ENCODE results near the gene VWA8.
"Not testable (repeated sequence)": the region's sequence is repeated elsewhere in the genome, so short reads cannot be mapped to it uniquely, and the experiment has no call there.

Gene VWA8

DNA sequence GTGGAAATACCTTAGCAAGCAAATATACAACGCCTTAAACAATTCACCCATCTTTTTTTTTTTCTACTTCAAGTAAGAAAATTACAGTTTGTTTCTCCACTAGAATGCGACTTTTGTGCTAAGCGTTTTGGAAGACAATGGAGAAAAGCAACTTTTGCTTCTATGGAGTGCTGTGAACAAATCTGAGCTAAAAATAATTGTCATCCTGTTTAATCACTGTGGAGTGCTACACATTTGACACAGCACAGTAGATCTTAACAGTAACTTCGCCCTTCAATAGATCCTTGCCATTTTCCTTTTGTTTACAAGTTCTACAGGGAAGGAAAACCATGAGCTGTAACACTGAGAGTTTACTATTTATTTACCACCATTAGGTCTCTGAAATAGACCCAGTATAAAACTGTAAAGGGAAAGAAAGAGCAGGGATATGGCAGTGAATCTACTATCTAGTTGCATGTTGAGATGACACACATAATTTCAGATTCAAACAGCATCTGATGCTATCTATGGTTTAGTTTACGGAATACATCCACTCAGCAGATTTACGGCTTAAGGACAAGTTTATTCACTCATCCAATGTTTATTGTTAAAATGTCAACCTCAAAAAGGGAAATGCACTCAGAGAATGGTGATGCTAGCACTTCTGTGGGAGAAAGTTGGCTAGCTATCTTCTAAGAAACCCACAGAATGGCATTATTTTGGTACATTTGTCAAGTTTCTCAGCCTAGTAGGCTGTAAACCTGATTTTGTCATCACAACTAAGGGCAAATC is 175.3 kb downstream of the VWA8 start:
- no peak for DNase-seq

- no peak for DNase-seq
These were observed 178.8 kb downstream of the VWA8 start for GRCh38 chr13:41782086-41782485.

- DNase-seq = no peak
These were observed 179.9 kb downstream of the VWA8 start for GRCh38 chr13:41780715-41781706.

- DNase-seq = no peak
These were observed 185.7 kb downstream of the VWA8 start for GRCh38 chr13:41775251-41775650.

- DNase-seq = no peak
These were observed 186.2 kb downstream of the VWA8 start for GRCh38 chr13:41774605-41775218.

- no peak for DNase-seq
These were observed 193.1 kb downstream of the VWA8 start for GRCh38 chr13:41767801-41768200.

DNA sequence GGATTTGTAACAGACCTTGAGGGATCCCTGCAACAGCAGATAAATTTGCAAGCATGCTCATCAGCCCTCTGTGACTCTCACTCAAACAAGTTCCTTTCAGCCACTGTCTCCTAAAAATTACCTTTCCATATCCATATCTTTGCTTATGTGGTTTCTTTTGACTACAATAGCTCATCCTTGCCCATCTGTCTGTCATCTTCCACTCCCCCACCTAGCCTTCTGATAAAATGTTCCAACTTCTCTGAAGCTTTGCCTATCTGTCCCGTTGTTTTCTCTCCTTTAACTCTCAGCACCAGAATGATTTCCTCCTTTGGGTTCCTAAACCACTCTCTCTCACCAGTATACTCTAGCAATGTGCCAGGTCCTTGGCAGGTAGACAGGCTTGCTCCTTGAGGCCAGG is 194.5 kb downstream of the VWA8 start:
- DNase-seq = no peak

DNA sequence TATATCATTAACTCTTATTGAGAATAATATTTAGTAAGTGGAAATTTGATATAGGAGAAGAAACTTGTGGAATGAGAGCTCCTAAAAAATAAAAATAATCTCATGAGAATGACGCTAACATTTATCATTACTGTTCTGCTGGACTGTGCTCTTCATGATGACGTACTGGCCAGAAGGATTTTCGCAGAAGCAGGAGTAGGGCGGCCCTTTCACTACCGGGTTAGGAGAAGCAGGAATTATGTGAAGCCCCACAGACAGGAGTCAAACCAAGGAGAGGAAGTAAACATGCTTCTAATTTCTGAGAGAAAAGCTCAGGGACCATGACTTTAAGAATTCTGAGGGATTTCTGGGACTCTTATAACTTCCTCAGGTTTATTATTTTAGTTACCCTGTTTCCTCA is 195.1 kb downstream of the VWA8 start:
- no peak for DNase-seq

DNA sequence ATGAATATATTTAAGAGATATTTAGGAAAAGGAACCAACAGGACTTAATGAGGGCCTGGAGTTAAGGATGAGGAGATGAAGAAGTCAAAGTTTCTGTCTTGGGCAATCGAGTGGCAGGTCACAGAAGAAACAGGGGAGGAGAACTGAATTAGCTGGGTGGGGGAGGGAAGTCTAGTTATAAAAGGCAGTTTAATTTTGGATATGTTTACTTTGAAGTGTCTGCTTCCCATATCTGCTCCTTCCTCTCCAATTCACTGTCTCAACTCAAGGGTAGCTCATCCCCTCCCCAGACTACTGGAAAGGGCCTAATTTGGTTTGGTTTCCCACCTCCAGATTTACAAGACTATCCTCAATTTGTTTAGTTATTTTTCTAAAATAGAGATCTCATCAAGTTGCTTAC is 195.9 kb downstream of the VWA8 start:
- DNase-seq = no peak

DNA sequence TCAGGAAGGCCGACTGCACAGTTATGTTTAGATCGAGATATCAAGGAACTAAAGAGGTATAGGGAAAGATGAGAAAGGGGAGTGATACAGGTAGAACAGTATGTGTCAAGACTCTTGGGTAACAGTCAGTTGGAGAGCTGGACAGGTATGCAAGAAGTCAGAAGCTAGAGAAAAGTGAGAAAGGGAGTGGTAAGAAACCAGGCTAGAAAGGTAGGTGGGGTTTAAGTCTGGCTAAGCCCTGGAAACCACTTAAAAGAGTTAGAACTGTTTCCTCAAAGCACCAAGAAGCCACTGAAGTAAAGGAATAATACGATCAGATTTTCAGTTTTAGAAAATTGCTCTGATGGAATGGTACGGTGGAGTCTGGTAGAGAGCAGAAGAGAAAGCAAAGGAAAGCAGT is 196.4 kb downstream of the VWA8 start:
- DNase-seq = no peak

DNA sequence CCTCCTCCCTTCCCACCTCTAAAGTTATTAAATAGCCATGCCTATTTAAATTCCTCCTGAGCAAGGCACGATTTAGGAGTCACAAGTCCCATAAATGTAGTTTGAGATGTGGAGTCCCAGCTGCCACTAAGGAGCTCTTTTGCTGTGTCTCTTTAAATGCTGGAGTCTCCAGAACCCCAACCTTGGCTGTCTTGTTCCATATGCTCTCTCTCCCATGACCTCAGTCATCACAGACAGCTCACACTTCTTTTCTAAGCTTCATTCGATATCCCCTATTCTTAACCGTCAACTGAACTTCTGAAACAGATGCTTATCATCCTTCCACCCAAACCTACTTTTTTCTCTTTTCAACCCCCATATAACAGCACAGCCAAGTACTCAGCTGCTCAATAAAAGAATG is 197.1 kb downstream of the VWA8 start:
- DNase-seq = no peak

DNA sequence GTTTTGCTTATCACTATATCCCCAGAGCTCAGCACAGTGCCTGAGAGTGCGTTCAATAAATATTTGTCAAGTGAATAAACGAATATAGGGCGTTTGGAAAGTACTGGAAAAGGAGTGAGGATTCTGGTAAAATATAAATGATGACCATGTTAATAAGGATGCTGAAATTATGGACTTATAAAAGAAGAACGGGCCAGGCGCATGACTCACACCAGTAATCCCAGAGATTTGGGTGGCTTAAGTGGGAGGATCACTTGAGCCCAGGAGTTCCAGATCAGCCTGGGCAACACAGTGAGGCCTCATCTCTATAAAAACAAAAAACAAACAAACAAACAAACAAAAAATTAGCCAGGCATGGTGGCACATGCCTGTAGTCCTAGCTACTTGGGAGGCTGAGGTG is 198.1 kb downstream of the VWA8 start:
- no peak for DNase-seq

- DNase-seq = no peak
These were observed 204.6 kb downstream of the VWA8 start for GRCh38 chr13:41756198-41756880.

DNA sequence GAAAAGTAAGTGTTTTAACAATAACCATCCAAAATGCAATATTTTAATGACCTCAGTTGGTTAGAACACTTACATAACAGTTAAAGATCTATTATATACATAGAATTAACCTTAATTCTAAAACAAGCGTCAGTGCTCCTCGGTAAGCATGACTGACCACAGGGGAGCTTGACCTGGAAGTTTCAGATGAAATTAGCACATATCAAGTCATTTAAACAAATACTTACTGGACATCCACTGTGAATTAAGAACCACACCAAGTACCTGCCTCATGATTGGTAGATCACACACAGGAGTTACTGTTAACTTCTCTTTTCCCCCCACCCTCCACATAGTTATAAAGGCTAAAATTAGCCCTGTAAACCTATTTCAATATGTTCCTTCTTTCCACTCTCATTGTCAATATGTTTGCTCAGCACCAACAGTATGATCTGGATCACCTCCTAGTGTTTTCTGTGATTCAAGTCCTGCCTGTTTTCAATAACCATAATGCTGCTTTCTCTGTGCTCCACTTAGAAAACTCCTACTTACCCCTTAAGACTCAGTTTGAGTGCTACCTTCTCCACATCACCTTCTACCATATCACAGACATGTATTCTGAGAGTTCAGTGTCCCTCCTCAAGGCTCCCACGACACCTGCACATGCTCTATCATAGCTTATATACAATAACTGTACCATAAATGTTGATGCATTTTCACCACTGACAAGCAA is 209.0 kb downstream of the VWA8 start:
- DNase-seq = no peak

- DNase-seq = no peak
These were observed 209.6 kb downstream of the VWA8 start for GRCh38 chr13:41751277-41751676.

GRCh38 chr13:41746259-41746658 is 214.7 kb downstream of the VWA8 start:
- DNase-seq = no peak

GRCh38 chr13:41745496-41745895 is 215.4 kb downstream of the VWA8 start:
- DNase-seq = not testable (repeated sequence)

DNA sequence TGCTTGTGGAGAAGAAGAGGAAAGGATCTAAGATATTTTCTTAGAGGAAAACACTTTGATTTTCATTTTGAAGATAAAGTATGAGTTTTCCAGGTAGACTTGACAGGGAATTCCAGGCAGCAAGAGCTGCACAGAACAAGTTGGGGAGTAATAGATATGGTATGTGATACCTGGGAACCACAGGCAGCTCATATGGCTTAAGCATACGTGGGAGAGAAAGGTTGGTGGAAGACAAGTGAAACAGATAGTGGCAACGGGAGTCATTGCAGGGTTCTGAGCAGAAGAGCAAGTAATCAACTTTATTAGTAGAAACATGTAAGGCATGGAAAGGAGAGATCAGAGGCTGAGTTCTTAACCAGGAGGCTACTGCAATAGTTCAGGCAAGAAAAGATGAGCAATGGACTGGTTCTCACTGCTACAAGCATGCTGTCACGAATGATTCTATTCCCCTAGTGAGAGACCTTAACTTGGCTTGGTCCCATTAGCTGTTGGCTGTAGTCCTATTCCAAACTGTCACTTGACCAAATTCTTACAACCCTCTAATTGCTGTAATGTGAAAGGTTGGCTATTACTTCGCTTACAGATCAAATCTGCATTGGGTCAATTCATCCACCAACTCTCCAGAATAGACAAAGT is 217.9 kb downstream of the VWA8 start:
- DNase-seq = no peak

DNA sequence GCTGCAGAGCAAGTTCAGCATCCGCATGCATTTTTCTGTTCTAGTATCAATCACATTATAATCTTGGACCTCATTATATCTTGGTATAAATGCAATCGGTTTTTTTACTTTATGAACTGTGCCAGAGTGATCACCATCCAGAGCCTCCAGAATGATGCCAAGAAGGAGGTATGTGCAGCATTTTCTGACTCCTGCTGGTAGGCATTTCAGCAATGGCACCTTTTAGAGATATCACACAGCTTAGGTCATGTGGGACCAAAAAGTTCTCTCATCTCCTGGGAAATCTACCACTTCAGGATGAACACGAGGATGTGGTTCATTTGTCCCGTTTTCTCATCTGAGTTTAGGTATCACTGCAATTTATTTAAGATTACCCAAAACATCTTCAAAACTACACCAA is 220.4 kb downstream of the VWA8 start:
- DNase-seq = no peak

DNA sequence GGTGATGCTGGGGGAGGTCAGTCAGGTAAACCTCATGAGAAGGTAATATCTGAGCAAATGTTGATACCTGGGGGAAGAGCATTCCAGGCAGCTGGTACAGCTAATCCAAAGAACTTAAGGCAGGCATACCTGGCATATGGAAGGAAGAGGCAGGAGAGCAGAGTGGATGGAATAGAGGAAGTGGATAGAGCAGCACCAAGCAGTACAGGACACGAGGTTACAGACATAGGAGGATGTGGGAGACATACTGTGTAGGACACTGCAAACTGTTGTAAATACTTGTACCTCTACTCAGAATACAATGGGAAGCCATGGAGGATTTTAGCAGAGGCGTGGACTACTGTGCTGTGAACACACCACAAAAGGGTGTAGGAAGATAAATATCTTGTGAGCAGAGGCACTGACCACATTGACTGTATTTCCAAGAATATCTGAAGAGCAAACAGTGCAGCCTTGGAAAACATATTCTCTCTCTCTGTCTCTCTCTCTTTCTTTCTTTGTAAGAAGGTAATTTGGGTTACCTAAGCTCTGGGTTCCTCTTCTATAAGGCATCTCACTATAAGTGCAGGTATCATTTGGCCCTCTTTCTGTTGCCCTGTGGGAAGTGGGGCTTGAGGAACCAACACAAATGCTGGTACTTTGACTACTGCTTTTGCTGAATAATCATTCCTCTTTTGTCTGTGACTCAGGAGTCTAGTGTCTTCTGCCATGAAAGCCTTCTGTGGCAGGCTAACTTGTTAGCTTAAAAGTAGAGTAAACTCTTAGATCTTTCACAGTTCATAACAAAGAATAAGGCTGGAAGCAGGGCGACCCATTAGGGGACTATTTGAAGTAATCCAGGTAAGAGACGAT is 238.0 kb downstream of the VWA8 start:
- no peak for DNase-seq

Data from activated CD4-positive, alpha-beta T cell treated with anti-CD3 and anti-CD28 coated beads, Interleukin-2, Interleukin-6, amounts not matched to agents 100 ng/mL and 50 ng/mL, durations not matched to agents 16 hours and 8 hours (primary cell).